Measurements from ENCODE around the gene AGER. TPM values are rescaled to one million over a fixed set of nuclear protein-coding genes. Genes with fewer than 3 reads are reported as not detected.
"Not testable (repeated sequence)": the region's sequence is repeated elsewhere in the genome, so short reads cannot be mapped to it uniquely, and the experiment has no call there.

AGER gene
- total and polyA plus RNA-seq, 2 experiments from 2014 or later = 3.4 to 4.5 TPM

GRCh38 chr6:32214126-32214525 is 30.1 kb upstream of the AGER start:
- Histone ChIP-seq H3K9me3 (ENCODE audit: low read depth) (no peaks in the 10 kb centered on the region), H4K20me1 (ENCODE audit: insufficient read depth, poor library complexity, severe bottlenecking) (no peaks in the 10 kb centered on the region), H3K4me2 (no peak overlapping the region), H3K79me2 (no peaks in the 10 kb centered on the region), H3K27ac (no peak overlapping the region), H3K36me3 (replicated peaks; ENCODE audit: insufficient read depth, low read depth) (no peaks in the 10 kb centered on the region), H2AFZ (no peak overlapping the region), H3K4me1 (ENCODE audit: insufficient read depth) (no peaks in the 10 kb centered on the region), H3K4me3 (no peak overlapping the region), H3K9me2 (replicated peaks; ENCODE audit: insufficient read depth) (no peaks in the 10 kb centered on the region), H3K27me3 (no peaks in the 10 kb centered on the region)
- DNase-seq (ENCODE audit: low spot score) = no peak
- 87% methylated on average over 3 of the region's 3 CpGs for WGBS (ENCODE audit: low lambda C conversion rate, missing lambda C conversion rate)
- TF ChIP-seq CTCF (IDR thresholded peaks at IDR 0.05; ENCODE audit: poor library complexity) (no peak), EZH2 (IDR thresholded peaks at IDR 0.05; ENCODE audit: borderline replicate concordance) (no peak), EZH2phosphoT487 (IDR thresholded peaks at IDR 0.05; ENCODE audit: low read depth, severe bottlenecking, unreplicated experiment) (no peak)

- WGBS (ENCODE audit: low lambda C conversion rate, missing lambda C conversion rate) = 94% methylated on average over 6 of the region's 6 CpGs
- Histone ChIP-seq H3K9me2 (replicated peaks; ENCODE audit: insufficient read depth) (no peaks in the 10 kb centered on the region), H3K27me3 (no peaks in the 10 kb centered on the region), H3K36me3 (replicated peaks; ENCODE audit: insufficient read depth, low read depth) (no peaks in the 10 kb centered on the region), H3K4me1 (ENCODE audit: insufficient read depth) (no peaks in the 10 kb centered on the region), H2AFZ (no peak overlapping the region), H3K27ac (no peak overlapping the region), H3K9me3 (ENCODE audit: low read depth) (no peaks in the 10 kb centered on the region), H3K4me3 (no peak overlapping the region), H3K4me2 (no peak overlapping the region), H3K79me2 (no peaks in the 10 kb centered on the region), H4K20me1 (ENCODE audit: insufficient read depth, poor library complexity, severe bottlenecking) (no peaks in the 10 kb centered on the region)
- TF ChIP-seq EZH2 (IDR thresholded peaks at IDR 0.05; ENCODE audit: borderline replicate concordance) (no peak), EZH2phosphoT487 (IDR thresholded peaks at IDR 0.05; ENCODE audit: low read depth, severe bottlenecking, unreplicated experiment) (no peak), CTCF (IDR thresholded peaks at IDR 0.05; ENCODE audit: poor library complexity) (no peak)
- DNase-seq (ENCODE audit: low spot score) = no peak
Observed at GRCh38 chr6:32213649-32214048, 29.6 kb upstream of the AGER start.

- Histone ChIP-seq H3K27me3 (no peaks in the 10 kb centered on the region), H3K4me2 (no peak overlapping the region), H3K4me1 (ENCODE audit: insufficient read depth) (no peaks in the 10 kb centered on the region), H3K79me2 (no peaks in the 10 kb centered on the region), H3K9me3 (ENCODE audit: low read depth) (no peaks in the 10 kb centered on the region), H3K27ac (no peak overlapping the region), H3K9me2 (replicated peaks; ENCODE audit: insufficient read depth) (no peaks in the 10 kb centered on the region), H2AFZ (no peak overlapping the region), H4K20me1 (ENCODE audit: insufficient read depth, poor library complexity, severe bottlenecking) (no peaks in the 10 kb centered on the region), H3K36me3 (replicated peaks; ENCODE audit: insufficient read depth, low read depth) (no peaks in the 10 kb centered on the region), H3K4me3 (no peak overlapping the region)
- no peak for DNase-seq (ENCODE audit: low spot score)
- TF ChIP-seq EZH2phosphoT487 (IDR thresholded peaks at IDR 0.05; ENCODE audit: low read depth, severe bottlenecking, unreplicated experiment) (no peak), EZH2 (IDR thresholded peaks at IDR 0.05; ENCODE audit: borderline replicate concordance) (no peak), CTCF (IDR thresholded peaks at IDR 0.05; ENCODE audit: poor library complexity) (no peak)
- WGBS (ENCODE audit: low lambda C conversion rate, missing lambda C conversion rate) = 81% methylated on average over 12 of the region's 12 CpGs
Observed at GRCh38 chr6:32212076-32212760, 28.2 kb upstream of the AGER start.

GRCh38 chr6:32211432-32211831 is 27.4 kb upstream of the AGER start:
- not testable (repeated sequence) for H3K36me3 ChIP-seq (replicated peaks; ENCODE audit: insufficient read depth, low read depth)

More at GRCh38 chr6:32211432-32211831, 27.4 kb upstream of the AGER start:
- H3K9me3 ChIP-seq (ENCODE audit: low read depth); H3K9me2 ChIP-seq (replicated peaks; ENCODE audit: insufficient read depth); H3K79me2 ChIP-seq; H3K4me3 ChIP-seq; H4K20me1 ChIP-seq (ENCODE audit: insufficient read depth, poor library complexity, severe bottlenecking); H3K27me3 ChIP-seq; H3K27ac ChIP-seq; DNase-seq (ENCODE audit: low spot score); H2AFZ ChIP-seq; H3K4me1 ChIP-seq (ENCODE audit: insufficient read depth); H3K4me2 ChIP-seq: not testable (repeated sequence)
- WGBS (ENCODE audit: low lambda C conversion rate, missing lambda C conversion rate) = 92% methylated on average over 4 of the region's 4 CpGs
